Medulla oblongata (tissue), 1 donor: ENCODE data around the gene SLC35A2.

Source experiments
- DNase-seq: peaks from one replicate; pipeline ENCODE4 v3.0.0-alpha.2; 2015; ENCODE audit errors: extremely low spot score

SLC35A2 gene

DNA sequence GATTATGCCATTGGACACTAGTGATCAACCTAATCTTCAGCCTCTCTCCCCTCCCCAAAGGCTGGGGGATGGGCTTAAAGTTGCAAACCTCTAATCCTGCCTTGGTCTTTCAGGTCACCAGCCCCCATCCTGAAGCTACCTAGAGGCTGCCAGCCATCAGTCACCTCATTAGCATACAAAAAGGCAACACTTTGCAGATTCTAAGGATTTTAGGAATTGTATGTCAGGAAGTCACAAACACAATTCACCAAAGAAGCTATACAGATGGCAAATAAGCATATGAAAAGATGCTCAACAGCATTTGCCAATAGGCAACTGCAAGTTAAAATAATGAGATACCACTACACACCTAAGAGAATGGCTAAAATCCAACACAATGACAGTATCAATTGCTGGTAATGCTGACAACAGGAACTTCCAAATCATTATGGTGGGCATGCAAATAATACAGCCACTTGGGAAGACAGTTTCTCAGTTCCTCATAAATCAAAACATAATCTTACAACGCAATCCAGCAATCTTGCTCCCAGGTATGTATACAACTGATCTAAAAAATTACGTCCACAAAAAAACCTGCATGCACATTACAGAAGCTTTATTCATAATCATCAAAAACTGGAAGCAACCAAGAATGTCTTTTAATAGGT lies 16.4 kb upstream of the SLC35A2 start:
- no peak for DNase-seq

DNA sequence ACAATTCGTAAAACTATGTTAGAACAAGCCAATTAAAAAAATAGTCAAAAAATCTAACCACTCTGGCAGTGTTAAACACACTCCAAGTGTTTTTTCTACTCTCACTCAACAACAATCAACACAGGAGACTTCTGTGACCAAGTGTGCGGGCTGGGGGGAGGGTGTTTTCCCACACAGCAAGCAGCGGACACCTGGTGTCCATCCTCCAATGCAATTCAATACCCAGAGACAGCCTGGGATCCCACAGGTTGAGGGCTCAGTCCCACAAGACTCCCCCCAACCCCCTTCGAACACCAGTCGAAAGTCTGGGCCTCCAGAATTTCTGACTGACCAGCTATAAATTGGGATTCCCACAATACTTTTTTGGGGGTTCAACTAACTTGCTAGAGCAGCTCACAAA lies 15.7 kb upstream of the SLC35A2 start:
- DNase-seq: no peak

DNA sequence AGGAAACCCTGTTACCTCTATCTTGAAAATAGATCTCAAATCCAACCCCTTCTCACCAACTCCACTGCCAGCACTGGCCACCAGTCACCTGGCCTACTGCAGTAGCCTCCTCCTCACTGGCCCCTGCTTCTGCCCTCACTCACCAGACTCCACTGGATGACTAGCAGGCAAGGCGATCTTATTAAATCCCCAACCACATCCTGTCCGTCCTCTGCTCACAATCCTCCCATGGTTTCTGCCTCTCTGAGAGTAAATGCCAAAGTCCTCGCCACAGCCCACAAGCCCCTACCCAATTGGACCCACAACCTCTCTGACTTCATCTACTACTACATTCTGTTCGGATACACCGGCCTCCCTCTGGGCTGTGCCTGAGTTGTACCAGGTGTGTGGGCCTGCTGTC lies 12.8 kb upstream of the SLC35A2 start:
- DNase-seq: no peak

DNA sequence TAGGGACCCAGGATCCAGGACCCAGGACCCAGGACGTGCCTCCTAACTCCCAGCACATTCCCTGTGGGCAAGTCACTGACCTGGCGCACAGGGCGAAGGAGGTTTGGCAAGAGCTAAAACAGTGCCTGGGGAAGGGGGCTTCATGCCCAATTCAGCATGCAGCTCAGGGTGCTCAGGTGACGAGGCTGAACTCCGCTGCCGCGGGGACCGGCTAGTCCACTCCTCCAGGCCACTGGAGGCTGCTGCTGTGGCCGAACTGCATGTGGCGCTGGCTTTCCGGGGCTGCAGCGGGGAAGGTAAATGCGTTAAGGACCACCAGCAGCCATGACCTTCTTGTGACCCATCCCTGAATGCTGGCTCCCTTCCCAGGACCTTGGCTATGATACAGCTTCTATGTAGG lies 12.3 kb upstream of the SLC35A2 start:
- no peak for DNase-seq

DNA sequence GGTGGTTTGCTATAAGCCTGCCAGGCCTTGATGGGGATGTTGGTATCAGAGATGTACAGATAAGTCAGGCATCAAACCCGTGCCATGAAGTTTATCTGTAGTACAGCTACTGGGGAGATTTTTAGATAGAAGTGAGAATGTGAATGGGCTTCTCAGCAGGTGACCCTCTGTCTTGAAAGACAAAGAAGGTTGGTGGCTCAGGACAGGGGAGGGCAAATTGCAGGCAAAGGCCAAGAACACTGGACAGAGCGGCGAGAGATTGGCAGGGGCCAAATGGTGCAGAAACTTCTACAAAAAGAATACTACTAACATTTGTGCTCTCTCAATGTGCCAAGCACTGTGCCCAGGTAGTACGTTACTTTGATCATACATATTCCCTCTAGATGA lies 9.3 kb upstream of the SLC35A2 start:
- DNase-seq: no peak

DNA sequence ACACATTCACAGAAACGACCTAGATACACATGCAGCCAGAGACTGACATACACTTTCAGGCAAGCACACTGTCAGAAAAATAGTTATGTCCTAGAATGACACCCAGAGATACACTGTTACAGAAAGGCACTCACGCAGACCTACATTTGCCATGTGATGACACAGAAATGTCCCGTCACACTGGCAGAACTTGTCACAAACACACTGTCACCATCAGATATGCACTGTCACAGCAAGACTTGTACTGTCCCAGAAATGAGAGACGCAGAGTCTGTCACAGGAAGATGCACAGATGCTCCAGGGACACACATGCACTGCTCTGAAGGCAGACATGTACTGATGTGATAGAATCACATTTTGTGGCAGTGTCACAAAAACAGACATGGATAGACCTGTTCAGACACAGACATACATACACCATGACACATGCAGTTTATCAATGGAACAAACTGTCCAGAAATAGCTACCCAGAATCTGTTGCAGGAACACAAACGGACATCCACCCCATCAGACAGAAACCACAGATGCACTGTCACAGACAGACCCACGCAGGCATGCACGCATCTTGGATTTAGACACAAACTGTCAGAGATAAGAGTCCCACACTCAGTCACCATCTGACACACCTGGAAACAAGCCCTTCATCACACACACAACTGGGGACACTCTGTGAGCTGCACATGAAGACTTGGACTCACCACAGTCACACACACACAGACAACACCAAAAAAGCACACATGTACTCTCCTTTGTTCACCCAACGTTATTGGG lies 8.7 kb upstream of the SLC35A2 start:
- no peak for DNase-seq

DNA sequence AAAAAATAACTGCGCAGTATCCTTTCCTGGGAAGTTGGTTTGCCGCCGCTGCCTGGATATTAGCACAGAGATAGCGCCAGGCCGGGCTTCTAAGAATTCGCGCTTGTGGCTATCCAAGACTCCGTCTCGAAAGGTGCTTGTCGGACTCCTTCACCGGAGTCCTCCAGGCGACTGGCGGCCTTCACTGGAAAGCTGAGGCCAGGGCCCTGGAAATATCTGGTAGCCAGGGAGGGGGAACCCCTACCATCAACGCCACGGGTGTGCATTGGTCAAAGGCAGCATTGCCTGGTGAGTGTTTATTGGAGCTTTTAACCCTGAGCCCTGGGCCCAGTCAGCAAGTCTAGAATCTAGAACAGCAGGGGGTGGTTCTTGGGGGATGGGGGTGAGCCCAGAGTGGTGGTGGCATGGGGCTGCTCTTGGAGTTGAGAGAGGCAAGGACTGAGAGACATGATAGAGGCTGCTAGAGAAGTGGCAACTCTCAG lies 8.0 kb upstream of the SLC35A2 start:
- no peak for DNase-seq

DNA sequence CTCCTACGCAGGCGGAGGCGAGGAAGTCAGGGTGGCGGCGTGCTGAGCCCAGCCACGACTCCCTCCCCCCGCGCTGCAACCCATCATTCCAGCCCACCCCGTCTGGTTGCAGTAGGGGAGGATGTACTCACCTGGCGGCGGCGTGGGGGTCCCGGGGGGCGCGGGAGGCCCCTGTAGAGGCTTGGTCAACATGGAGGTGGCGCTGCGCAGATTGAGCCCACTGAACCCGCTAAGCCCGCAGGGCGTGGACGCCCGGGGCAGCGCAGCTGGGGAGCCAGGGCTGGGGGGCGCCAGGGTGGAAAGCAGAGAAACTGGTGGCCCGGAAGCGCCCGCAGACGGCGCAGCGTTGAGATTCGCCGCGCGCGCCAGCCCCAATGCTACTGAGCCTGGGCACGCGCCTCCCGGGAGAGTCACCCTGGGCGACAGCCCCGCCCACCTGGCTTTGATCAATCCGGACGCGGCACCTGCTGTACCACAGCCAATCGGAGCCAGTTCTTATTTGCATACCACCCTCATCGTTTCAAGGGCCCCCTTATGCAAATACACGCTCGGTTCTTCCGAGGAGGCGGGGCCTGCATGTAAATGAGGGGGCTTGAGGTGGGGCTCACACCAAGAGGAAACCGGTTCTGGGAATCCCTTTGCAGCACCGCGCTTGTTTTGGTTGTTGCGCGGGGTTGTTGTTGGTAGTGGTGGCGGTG lies 7.3 kb upstream of the SLC35A2 start, which contains the start of gene PIM2:
Gene PIM2, minus strand, starts transcription at position 382 of the 698 bp plus-strand sequence. Its CDS starts 190 bp downstream, at position 192.
- peak; percentile 81 for DNase-seq

DNA sequence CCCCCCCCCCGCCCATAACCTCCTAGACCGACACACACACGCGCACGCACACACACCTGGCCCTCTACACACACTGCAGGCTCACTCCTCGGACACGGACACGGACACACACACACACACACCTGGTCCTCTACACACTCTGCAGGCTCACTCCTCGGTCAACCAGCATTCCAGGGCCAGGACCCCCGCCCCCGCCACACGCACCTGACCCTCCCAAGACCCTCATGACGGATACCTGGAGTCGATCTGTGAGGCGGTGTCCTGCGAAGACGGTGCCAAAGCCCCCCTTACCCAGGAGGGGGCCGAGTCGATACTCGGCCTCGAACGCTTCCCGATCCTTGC lies 6.8 kb upstream of the SLC35A2 start:
- DNase-seq: no peak

DNA sequence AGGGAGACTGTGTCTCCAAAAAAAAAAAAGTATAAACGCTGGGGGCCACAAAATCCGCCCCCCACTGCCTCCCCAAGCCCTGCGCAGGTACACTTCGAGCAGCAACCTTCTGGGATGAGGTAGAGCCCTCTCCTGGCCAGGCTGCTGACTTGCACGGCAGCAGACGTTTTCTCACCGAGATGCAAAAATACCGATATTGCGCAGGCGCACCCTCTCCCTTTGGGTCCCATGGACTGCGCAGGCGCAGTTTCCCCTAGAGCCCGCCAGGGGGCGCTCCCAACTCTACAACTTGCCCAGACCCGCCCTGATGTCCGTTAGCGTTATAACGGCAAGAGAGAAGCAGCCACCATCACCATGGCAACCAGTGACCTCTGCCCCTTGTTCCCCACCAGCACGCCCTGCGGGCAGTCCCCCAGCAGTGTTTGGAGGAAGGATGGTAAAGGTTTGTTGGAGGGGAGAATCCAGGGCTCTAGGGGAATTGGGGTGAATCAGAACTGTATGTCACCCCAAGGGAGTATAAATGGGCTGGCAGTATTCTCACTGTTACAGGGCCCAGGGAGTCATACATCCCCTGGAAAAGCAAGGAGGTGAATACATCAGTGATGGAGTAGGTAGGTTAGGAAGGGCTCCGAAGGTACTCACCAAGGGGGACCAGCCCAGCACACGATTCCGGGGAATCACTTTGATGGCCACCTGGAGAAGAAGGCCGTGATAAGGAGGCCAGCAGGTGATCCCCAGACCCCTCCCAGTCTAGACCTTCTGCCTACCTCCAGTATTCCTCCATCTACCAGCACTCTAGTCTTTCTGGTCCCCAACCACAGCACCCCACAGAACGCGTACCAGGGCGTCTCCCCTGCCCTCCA lies 5.9 kb upstream of the SLC35A2 start:
- peak; percentile 87 for DNase-seq

DNA sequence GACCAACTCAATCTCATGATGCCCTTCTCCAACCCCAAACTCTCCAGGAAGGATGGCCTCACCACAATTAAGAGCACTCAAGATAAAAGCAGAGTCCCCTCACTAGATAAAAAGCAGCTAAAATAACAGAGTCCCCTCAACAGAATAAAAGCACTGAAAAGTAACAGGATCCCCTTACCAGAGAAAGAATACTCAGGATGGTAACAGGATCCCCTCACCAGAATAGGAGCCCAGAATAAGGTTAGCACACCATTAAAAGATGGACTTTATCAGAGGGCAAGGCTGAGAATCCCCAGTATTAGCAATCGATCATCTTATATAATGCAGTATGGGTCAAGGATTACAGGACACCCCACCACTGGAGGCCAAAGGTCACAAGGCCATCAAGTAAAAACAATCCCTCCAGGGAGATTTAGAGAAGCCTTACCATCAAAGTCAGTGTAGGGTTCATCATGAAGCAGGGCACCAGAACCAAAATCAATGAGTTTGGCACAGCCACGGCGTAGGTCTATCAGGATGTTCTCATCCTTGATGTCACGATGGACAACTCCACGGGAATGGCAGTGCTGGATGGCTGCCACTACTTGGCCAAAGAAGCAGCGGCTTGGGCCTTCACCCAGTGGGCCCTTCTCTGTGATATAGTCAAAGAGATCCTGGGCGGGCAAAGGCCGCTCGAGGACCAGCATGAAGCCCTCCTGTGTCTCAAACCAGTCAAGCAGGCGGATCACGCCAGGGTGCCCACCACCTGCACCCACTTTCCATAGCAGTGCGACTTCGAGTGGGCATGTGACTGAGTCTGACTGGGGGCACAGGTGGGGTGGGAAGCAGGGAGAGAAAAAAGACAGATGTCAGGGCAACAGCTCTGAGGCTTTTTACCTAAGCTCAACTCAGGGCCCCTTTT lies 3.4 kb upstream of the SLC35A2 start:
- no peak for DNase-seq

DNA sequence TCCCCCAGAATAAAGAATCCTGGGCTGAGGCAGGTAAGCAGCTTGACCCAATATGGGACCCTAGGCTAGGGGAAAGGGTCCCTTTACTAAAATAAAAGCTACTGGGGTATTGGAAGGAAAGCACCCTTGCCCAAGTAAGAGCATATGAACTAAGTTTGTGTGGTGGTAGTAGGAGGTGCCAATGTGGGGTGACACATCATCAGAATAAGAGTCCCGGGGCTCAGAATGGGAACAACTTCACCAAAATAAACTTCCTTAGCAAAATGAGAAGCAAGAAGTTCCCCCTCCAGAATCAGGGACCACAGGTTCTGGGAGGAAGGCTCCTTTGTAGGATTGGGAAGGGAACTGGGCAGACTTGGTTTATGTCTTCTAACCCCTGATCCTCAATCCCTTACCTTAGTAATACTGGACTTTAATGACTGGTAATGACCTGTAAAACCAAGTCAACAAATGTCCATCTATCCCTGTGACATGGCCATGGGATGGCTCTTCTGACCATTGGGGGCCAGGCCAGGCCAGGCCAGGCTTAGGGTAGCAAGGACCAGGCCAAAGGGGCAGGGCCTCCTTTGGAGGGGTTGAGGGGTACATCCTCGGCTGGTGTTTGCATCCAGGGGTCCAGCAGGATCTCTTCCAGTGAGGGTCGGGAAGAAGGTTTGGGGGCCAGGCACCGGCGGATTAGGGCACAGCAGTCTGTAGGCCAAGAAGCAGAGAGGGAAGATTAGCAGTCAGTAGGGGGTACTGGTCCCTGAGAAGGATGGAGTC lies 2.3 kb upstream of the SLC35A2 start:
- DNase-seq: no peak

DNA sequence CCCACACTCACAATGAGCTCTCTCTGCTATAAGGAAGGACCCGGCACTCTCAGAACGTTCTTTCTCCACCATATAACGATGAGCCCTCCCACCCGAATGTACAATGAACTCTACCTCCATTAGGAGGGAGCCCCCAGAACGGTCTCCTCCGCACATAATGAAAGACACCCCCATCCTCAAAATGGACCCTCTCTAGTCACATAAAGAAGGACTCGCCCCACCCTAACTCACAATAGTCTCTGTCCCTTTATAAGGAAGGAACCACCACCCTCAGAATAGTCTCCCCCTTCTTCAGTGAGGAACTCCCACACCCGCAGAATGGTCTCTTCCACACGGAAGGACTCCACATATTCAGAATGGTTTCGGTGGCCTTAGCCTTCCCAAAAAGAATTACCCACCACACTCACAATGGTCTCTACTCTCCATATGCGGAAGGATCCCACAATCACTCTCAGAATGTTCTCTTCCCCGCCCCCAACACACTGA lies 477 bp downstream of the SLC35A2 start:
- no peak for DNase-seq

DNA sequence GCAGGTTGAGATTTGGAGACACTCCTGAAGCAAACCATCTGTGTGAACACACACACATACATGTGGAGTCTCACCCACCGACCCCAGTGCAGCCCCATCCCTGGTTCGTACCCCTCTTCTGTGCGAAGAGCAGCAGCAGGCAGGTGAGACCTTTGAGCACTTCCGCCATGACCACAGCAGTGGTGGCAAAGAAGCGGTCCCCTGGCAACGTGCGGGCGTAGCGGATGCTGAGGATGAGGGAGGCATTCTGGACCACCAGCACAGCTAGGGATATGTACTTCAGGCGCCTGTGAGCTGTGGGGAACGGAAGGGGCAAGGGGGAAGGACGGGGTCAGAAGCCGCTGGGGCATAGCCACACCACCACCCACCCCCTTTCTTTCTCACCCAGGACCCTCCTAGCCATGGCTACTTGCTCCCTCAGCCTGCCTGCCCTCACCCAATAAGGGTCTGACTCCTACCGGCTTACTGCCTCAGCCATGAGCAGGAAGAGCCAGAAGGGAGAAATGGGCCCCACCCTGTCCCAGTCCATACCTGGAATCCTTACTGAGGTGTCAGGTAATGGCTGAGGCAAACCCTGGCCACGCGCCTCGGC lies 1.6 kb downstream of the SLC35A2 start:
- DNase-seq: no peak

DNA sequence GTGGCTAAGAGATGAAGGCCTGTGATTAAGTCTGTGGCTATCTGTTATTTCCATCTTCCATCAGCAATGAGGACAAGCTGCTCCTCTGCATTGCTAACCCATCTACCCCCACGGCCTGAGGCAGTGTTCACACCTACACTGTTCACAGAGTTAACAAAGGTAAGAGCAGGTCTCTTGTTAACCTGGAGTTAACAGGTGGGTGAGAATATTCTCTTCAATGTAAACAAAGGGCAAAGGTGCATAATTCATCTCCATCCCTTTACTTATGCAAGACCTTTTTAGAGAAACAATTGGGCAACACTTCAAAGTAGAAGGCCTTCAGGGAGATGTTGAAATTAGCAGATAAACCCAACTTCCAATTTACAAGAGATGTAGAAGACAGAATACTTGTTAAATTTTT lies 2.8 kb downstream of the SLC35A2 start:
- no peak for DNase-seq

DNA sequence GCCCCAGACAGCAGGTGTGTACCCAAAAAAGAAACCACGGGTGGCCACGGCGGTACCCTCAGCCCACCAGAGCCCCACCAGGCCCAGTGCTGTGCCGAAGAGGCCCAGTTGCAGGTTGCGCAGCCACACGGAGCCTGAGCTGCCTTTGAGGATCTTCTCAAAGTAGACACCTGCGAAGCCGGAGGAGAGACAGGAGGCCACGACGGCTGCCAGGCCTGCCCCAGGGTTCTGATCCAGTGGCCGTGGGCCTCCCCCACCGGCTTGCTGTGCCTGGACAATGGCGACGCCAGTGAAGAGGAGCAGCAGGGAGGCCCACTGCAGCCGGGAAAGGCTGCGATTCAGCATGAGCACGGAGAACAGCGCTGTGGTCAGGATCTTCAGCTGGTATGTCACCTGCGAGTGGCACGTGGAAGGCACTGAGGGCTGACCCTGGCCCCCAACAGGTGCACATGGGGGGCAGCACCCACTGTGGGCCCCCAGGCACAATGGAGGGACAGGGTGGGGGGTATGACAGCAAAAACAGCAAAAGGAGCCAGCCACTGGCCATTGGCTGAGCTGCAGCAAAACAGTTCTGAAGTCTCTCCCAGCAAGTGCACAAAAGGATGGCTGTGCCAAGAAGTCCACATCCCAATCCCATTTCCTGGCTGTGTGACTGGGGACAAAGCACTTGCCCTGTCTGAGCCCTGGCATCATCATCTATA lies 6.2 kb downstream of the SLC35A2 start:
- no peak for DNase-seq

DNA sequence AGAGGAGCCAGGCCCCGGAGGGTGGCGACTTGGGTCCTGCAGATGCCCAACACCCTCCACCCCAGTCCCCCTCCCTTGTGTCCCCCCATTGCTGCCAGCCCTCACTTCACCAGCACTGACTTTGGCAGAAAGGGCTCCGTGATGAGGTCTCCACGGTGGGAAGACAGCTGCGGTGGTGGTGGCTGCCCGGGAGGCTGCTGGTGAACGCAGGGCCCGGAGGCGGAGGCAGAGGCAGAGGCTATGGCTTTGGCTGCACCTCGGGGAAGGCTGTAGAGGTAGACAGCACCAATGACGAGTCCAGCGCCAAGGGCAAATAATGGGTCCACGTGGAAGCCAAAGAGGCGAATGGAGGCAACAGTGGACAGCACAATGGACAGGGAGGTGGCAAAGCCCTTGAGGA lies 6.8 kb downstream of the SLC35A2 start:
- DNase-seq: no peak

DNA sequence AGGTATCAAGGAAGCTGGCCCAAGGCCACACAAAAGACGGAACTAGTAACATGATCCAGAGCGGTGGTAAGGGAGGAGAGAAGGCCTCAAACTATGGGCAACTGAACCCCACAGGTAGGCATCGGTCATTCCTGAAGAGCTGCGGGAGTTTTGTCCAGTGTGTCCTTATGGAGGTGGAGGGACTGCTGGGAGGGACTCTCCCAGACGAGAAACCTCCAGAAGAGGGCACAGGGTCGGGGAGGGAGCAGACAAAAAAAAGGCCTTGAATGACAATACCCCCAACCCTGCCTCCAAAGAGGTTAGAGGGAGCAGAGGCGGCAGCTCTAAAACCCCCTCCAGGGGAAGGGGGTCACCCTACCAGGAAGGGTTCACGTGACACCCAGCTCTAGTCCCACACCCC lies 7.3 kb downstream of the SLC35A2 start:
- no peak for DNase-seq

DNA sequence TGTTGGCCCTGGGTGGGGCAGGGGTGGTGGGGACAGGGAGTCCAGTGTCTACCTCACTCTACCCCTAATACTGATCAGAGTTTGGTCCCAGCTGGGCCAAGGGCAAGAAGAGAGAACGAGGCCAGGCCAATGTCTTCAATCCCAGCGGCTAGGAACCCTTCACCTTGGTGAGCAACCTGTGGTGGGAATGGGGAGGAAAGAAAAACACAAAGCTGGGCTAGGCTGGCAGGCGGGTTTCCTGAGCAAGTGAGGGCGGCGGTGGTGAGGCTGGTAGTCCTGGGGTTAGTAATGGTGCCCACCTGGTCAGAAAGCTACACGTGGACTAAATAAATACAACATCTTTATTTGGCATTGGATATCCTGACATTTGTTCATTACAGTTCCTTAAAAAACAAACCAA lies 8.2 kb downstream of the SLC35A2 start:
- no peak for DNase-seq
